ENCODE data around the gene DGKE.

DGKE gene
- total RNA-seq: 43.4 to 68.0 (median 46.1) reads per million in 3 donors

DNA sequence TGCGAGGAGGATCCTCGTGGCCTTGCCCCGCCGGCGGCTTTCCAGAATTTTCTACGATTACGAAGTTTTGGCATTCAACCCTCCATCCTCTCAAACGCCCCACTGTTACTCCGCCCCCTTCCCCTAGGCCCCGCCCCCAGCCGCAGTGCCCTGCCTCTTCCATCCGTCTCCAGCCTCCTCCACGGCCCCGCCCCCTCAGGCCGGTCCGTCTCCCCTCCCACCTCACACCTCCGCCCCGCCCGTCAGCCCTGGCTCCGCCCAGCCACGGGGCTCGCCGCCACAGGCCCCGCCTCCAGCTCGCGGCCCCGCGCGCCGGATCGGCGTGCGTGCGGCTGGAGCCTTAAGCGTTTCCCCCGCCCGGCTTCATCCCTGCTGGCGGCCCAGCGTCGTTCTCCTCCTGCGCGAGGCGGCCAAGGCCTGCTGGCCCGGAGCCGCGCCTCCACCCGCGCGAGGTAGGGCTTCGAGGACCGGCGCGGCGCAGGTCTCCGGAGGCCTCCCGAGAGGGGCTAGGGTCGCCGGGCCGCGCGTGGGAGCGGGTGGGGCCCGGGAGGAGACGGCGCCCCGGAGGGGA, at the start of gene DGKE, which contains the start of gene C17orf67:
Gene DGKE, plus strand, starts transcription at position 343 of the 571 bp plus-strand sequence. CDS start 645 bp downstream, outside the sequence.
Gene C17orf67, minus strand, starts transcription at position 112 of the 571 bp plus-strand sequence. CDS start 18,110 bp downstream, outside the sequence.
- Histone ChIP-seq H3K4me1 (ENCODE audit: control insufficient read depth, insufficient read depth, low read length, poor library complexity, severe bottlenecking) (peaks cover 23% of the 10 kb centered on the region), H3K27me3 (replicated peaks; ENCODE audit: control insufficient read depth, insufficient read depth, low read length, poor library complexity, severe bottlenecking) (no peaks in the 10 kb centered on the region), H3K9me3 (ENCODE audit: control insufficient read depth, low read length) (no peaks in the 10 kb centered on the region), H3K36me3 (ENCODE audit: control insufficient read depth, insufficient read depth, low read length) (no peaks in the 10 kb centered on the region), H3K4me3 (ENCODE audit: insufficient read depth, low read depth, low read length, poor library complexity, severe bottlenecking) (peak within 1 kb of the TSS; percentile 91), H3K27ac (ENCODE audit: insufficient read depth, low read length, poor library complexity, severe bottlenecking) (peak within 1 kb of the TSS; percentile 83)
- peak; percentile 98 to 99 (median 98) for DNase-seq

DNA sequence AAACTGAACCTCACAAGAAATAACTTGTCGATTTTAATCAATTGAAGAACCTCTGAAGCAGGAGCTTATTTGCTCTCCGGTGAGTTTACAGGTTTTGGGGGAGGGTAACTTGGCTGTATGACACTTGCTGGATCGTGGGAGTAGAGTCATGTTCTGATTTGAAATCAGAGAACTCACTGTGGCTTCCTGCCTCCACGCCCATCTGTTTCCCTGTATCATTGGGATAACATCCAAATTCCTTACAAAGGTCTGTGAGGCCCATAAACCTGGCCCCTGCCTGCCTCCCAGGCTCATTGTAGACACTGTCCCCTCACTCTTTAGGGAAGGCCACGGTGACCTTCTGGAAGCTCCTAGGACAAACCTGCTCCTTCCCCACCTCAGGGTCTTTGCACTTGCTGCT, 48.5 kb upstream of the DGKE start:
- no peaks in the 10 kb centered on the region for H3K9me3 ChIP-seq (ENCODE audit: control insufficient read depth, low read length)
- no peak for DNase-seq
- no peak overlapping the region for H3K4me3 ChIP-seq (ENCODE audit: insufficient read depth, low read depth, low read length, poor library complexity, severe bottlenecking)
- H3K27me3 ChIP-seq (replicated peaks; ENCODE audit: control insufficient read depth, insufficient read depth, low read length, poor library complexity, severe bottlenecking): no peaks in the 10 kb centered on the region
- no peak overlapping the region for H3K27ac ChIP-seq (ENCODE audit: insufficient read depth, low read length, poor library complexity, severe bottlenecking)
- no peaks in the 10 kb centered on the region for H3K36me3 ChIP-seq (ENCODE audit: control insufficient read depth, insufficient read depth, low read length)
- no peaks in the 10 kb centered on the region for H3K4me1 ChIP-seq (ENCODE audit: control insufficient read depth, insufficient read depth, low read length, poor library complexity, severe bottlenecking)

DNA sequence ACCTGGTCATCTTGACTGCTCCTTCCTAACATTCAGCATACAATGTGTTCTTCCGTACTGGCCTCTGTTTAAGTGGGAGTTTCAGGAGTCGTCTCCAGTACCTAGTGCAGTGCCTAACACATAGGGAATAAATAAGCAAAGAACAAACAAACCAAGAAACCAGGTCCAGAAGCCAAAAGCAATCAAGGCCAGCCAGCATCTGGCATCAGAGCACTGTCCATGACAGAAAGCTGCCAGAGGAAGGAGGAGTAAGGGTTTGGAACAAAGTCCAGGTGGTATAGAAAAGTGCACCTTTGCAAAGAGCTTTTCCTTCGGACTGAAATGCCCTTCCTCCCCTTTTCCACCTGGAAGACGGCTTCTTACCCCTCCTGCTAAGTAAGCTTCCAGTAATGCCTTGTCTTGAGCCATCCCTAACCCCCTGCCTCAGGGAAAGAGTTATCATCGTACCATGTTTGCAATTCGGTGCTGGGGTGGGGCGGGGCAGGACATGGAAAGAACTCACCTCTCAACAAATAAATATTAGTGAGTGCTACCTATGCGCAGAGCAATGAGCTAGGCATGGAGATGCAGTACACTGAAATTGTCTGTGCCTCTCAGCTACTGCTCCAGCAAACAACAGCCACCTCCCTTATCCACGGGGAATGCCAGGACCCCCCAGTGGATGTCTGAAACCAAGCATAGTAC, 47.8 kb upstream of the DGKE start:
- H3K9me3 ChIP-seq (ENCODE audit: control insufficient read depth, low read length): no peaks in the 10 kb centered on the region
- no peaks in the 10 kb centered on the region for H3K36me3 ChIP-seq (ENCODE audit: control insufficient read depth, insufficient read depth, low read length)
- H3K27me3 ChIP-seq (replicated peaks; ENCODE audit: control insufficient read depth, insufficient read depth, low read length, poor library complexity, severe bottlenecking): no peaks in the 10 kb centered on the region
- H3K4me3 ChIP-seq (ENCODE audit: insufficient read depth, low read depth, low read length, poor library complexity, severe bottlenecking): no peak overlapping the region
- DNase-seq: no peak
- H3K4me1 ChIP-seq (ENCODE audit: control insufficient read depth, insufficient read depth, low read length, poor library complexity, severe bottlenecking): no peaks in the 10 kb centered on the region
- no peak overlapping the region for H3K27ac ChIP-seq (ENCODE audit: insufficient read depth, low read length, poor library complexity, severe bottlenecking)

DNA sequence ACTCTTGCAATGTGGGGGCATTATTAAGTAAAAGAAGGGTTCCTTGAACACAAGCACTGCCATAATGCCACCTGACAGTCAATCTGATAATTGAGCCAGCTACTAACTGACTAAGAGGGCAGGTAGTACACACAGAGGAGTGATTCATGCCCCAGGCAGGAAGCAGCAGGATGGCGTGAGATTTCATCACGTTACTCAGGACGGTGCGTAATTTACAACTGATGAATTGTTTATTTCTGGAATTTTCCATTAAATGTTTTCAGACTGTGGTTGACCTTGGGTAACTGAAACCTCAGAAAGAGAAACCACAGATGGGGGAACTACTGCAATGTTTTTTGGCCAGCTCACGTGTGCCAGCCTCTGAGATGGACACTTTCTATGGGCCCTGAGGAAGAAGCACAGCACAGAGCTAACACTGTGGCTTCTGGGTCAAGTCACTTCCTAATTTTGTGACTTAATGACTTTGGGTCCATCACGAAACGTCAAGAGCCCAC, 46.9 kb upstream of the DGKE start:
- H3K27me3 ChIP-seq (replicated peaks; ENCODE audit: control insufficient read depth, insufficient read depth, low read length, poor library complexity, severe bottlenecking): no peaks in the 10 kb centered on the region
- H3K4me3 ChIP-seq (ENCODE audit: insufficient read depth, low read depth, low read length, poor library complexity, severe bottlenecking): no peak overlapping the region
- no peak for DNase-seq
- no peaks in the 10 kb centered on the region for H3K4me1 ChIP-seq (ENCODE audit: control insufficient read depth, insufficient read depth, low read length, poor library complexity, severe bottlenecking)
- H3K27ac ChIP-seq (ENCODE audit: insufficient read depth, low read length, poor library complexity, severe bottlenecking): no peak overlapping the region
- H3K9me3 ChIP-seq (ENCODE audit: control insufficient read depth, low read length): no peaks in the 10 kb centered on the region
- H3K36me3 ChIP-seq (ENCODE audit: control insufficient read depth, insufficient read depth, low read length): no peaks in the 10 kb centered on the region

DNA sequence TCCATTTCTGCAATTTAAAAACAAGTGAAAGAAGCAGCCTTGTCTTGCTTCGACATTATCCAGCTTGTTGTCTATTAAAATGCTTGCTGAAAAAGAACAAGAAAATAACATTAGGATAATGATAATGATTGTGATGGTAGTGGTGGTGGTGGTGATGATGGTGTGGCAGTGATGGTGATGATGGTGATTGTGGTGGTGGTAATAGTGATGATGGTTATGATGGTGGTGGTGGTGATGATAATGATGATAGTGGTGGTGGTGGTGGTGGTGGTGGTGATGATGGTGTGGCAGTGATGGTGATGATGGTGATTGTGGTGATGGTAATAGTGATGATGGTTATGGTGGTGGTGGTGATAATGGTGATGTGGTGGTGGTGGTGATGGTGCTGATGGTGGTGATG, 41.7 kb upstream of the DGKE start:
- H3K9me3 ChIP-seq (ENCODE audit: control insufficient read depth, low read length): no peaks in the 10 kb centered on the region
- no peaks in the 10 kb centered on the region for H3K27me3 ChIP-seq (replicated peaks; ENCODE audit: control insufficient read depth, insufficient read depth, low read length, poor library complexity, severe bottlenecking)
- no peak for DNase-seq
- H3K27ac ChIP-seq (ENCODE audit: insufficient read depth, low read length, poor library complexity, severe bottlenecking): no peak overlapping the region
- no peaks in the 10 kb centered on the region for H3K4me1 ChIP-seq (ENCODE audit: control insufficient read depth, insufficient read depth, low read length, poor library complexity, severe bottlenecking)
- H3K36me3 ChIP-seq (ENCODE audit: control insufficient read depth, insufficient read depth, low read length): no peaks in the 10 kb centered on the region
- H3K4me3 ChIP-seq (ENCODE audit: insufficient read depth, low read depth, low read length, poor library complexity, severe bottlenecking): no peak overlapping the region

DNA sequence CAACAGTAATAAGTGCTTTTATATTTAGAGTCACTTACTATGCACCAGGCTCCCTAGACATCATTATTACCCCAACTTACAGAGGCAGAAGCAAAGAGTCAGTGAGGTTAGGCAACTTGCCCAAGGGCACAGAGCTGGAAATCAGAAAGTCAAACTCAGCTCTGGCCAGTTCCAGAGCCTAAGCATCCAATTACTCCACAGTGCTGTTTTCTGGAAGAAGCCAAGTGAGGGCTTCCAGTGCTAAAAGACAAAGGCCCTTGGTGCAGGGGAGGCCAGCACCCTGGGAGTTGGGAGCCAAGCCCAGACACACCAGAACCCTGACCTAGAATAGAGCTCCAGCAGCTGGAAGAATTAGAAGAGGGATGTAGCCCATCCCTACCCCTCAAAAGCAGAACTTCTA, 40.4 kb upstream of the DGKE start:
- Histone ChIP-seq H3K9me3 (ENCODE audit: control insufficient read depth, low read length) (no peaks in the 10 kb centered on the region), H3K4me1 (ENCODE audit: control insufficient read depth, insufficient read depth, low read length, poor library complexity, severe bottlenecking) (no peaks in the 10 kb centered on the region), H3K36me3 (ENCODE audit: control insufficient read depth, insufficient read depth, low read length) (no peaks in the 10 kb centered on the region), H3K27ac (ENCODE audit: insufficient read depth, low read length, poor library complexity, severe bottlenecking) (no peak overlapping the region), H3K27me3 (replicated peaks; ENCODE audit: control insufficient read depth, insufficient read depth, low read length, poor library complexity, severe bottlenecking) (no peaks in the 10 kb centered on the region), H3K4me3 (ENCODE audit: insufficient read depth, low read depth, low read length, poor library complexity, severe bottlenecking) (no peak overlapping the region)
- no peak for DNase-seq

DNA sequence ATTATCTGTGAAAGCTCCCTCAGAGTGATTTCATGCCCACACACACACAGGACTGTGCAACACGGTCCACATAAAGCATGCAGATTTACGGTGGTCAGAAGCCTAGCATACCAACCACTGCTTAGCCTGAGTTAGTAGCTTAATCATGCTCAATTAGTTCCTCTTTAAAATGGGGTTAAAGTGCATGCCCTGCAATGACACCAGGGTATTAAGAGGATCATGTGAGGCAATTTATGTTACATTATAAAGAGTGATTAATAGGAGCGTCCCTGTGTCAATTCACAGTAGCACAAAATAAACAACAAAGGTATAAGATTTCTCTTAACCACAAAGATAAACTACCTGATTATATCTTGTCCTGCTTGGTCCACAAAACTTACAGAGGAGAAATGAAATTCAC, 40.0 kb upstream of the DGKE start:
- Histone ChIP-seq H3K9me3 (ENCODE audit: control insufficient read depth, low read length) (no peaks in the 10 kb centered on the region), H3K27me3 (replicated peaks; ENCODE audit: control insufficient read depth, insufficient read depth, low read length, poor library complexity, severe bottlenecking) (no peaks in the 10 kb centered on the region), H3K36me3 (ENCODE audit: control insufficient read depth, insufficient read depth, low read length) (no peaks in the 10 kb centered on the region), H3K27ac (ENCODE audit: insufficient read depth, low read length, poor library complexity, severe bottlenecking) (no peak overlapping the region), H3K4me3 (ENCODE audit: insufficient read depth, low read depth, low read length, poor library complexity, severe bottlenecking) (no peak overlapping the region), H3K4me1 (ENCODE audit: control insufficient read depth, insufficient read depth, low read length, poor library complexity, severe bottlenecking) (no peaks in the 10 kb centered on the region)
- no peak for DNase-seq

DNA sequence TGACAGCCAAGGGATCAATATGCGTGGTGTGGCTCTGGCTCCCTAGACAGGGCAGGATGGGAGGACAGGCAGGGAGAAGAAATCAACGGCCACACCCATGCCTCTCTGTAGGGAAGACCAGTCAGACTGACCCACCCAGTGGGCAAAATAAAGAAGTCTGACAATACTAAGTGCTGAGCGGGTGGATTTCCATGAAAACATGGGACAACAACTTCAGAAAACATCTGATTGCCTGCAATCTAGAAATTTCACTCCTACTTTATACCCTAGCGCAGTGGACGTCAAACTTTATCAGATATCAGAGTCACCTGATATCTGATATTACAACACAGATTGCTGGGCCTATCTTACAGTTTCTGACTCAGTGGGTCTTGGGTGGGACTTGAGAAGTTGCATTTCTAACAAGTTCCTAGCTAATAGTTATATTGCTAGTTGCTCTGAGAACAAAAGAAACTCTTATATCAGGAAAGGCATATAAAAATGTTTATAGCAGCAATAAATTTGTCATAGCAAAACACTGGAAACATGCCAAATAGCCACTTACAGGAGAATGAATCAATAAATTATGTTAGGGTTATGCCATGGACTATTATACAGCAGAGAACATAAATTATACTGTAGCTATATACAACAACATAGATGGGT, 38.6 kb upstream of the DGKE start:
- H3K9me3 ChIP-seq (ENCODE audit: control insufficient read depth, low read length): no peaks in the 10 kb centered on the region
- no peak for DNase-seq
- no peak overlapping the region for H3K4me3 ChIP-seq (ENCODE audit: insufficient read depth, low read depth, low read length, poor library complexity, severe bottlenecking)
- H3K36me3 ChIP-seq (ENCODE audit: control insufficient read depth, insufficient read depth, low read length): no peaks in the 10 kb centered on the region
- no peaks in the 10 kb centered on the region for H3K4me1 ChIP-seq (ENCODE audit: control insufficient read depth, insufficient read depth, low read length, poor library complexity, severe bottlenecking)
- no peaks in the 10 kb centered on the region for H3K27me3 ChIP-seq (replicated peaks; ENCODE audit: control insufficient read depth, insufficient read depth, low read length, poor library complexity, severe bottlenecking)
- no peak overlapping the region for H3K27ac ChIP-seq (ENCODE audit: insufficient read depth, low read length, poor library complexity, severe bottlenecking)

DNA sequence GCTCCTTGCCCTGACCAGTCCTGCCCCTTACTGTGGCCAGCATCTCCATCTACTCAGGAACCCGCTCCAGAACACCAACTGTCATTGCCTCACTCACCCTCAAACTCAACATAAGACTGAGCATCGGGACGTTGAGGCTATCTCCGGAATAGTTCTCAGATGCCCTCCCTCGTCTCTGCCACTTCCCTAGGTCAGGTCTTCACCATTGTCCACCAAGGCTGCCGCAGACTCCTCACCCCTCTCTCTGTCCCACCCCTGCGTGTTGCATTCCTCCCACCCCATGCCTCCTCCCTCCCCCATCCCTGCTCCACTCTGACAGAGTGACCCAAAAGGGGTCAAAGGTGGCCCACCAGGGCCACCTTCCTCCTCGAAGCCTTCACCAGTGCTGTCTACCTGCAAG, 37.4 kb upstream of the DGKE start:
- no peaks in the 10 kb centered on the region for H3K4me1 ChIP-seq (ENCODE audit: control insufficient read depth, insufficient read depth, low read length, poor library complexity, severe bottlenecking)
- no peak overlapping the region for H3K4me3 ChIP-seq (ENCODE audit: insufficient read depth, low read depth, low read length, poor library complexity, severe bottlenecking)
- no peak for DNase-seq
- H3K27ac ChIP-seq (ENCODE audit: insufficient read depth, low read length, poor library complexity, severe bottlenecking): no peak overlapping the region
- no peaks in the 10 kb centered on the region for H3K36me3 ChIP-seq (ENCODE audit: control insufficient read depth, insufficient read depth, low read length)
- no peaks in the 10 kb centered on the region for H3K27me3 ChIP-seq (replicated peaks; ENCODE audit: control insufficient read depth, insufficient read depth, low read length, poor library complexity, severe bottlenecking)
- H3K9me3 ChIP-seq (ENCODE audit: control insufficient read depth, low read length): no peaks in the 10 kb centered on the region

DNA sequence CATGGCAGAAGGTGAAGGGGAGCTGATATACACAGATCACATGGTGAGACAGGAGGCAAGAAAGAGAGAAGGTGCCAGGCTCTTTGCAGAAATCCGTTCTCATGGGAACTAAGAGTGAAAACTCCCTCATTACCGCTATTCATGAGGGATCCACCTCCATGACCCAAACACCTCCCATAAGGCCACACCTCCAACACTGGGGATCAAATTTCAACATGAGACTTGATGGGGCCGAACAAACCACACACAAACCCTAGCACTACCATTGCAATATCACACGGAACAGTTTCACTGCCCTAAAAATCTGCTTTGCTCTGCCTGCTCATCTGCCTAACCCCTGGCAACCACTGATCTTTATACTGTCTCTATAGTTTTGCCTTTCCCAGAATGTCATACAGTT, 35.0 kb upstream of the DGKE start:
- Histone ChIP-seq H3K27ac (ENCODE audit: insufficient read depth, low read length, poor library complexity, severe bottlenecking) (no peak overlapping the region), H3K27me3 (replicated peaks; ENCODE audit: control insufficient read depth, insufficient read depth, low read length, poor library complexity, severe bottlenecking) (no peaks in the 10 kb centered on the region), H3K4me1 (ENCODE audit: control insufficient read depth, insufficient read depth, low read length, poor library complexity, severe bottlenecking) (no peaks in the 10 kb centered on the region), H3K9me3 (ENCODE audit: control insufficient read depth, low read length) (no peaks in the 10 kb centered on the region), H3K36me3 (ENCODE audit: control insufficient read depth, insufficient read depth, low read length) (no peaks in the 10 kb centered on the region), H3K4me3 (ENCODE audit: insufficient read depth, low read depth, low read length, poor library complexity, severe bottlenecking) (no peak overlapping the region)
- DNase-seq: no peak

Data from effector memory CD4-positive, alpha-beta T cell (primary cell).